ENCODE results near the gene ZNF607.

- TF ChIP-seq CTCF (IDR thresholded peaks at IDR 0.05) (no peak), POLR2A (IDR thresholded peaks at IDR 0.05) (no peak)
Measured at GRCh38 chr19:37692956-37693620, 26.5 kb downstream of the ZNF607 start.

Data from suprapubic skin (tissue), 3 donors.